Measurements from ENCODE around the gene ZNF740. TPM values are rescaled to one million over a fixed set of nuclear protein-coding genes. Genes with fewer than 3 reads are reported as not detected.

The ZNF740 gene
- total and polyA plus RNA-seq, 2 of the 4 experiments (the other 2 are of a cell fraction): 13.1 to 14.0 TPM

DNA sequence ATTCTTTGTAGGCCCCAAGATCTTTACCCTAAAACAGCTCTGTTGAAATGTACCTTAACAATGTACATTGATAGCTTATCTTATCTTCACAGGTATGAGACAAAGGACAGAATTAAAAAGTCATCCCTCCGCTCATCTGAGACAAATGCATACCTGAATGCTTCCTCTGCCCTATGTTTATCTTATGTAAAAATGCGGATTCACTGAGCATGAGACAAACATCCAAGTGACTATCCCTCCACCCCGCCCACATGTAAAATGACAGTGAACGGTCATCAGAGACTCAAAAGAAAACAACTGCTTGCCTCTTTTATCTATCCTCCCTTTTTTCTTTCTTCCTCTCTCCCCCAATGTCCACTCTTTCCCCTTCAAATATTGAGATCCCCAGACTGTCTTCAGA, 37.2 kb upstream of the ZNF740 start:
- no peak for TF ChIP-seq CEBPB (IDR thresholded peaks at IDR 0.05; ENCODE audit: low read depth, low read length)
- TF ChIP-seq RFX5 (IDR thresholded peaks at IDR 0.05; ENCODE audit: low read depth, low read length): no peak
- TF ChIP-seq RAD21 (IDR thresholded peaks at IDR 0.05; ENCODE audit: low read length): no peak
- TF ChIP-seq MAZ (IDR thresholded peaks at IDR 0.05; ENCODE audit: borderline replicate concordance, low read depth, low read length): no peak
- TF ChIP-seq CHD1 (IDR thresholded peaks at IDR 0.05; ENCODE audit: low read depth, low read length): no peak
- no peak for TF ChIP-seq RCOR1 (IDR thresholded peaks at IDR 0.05; ENCODE audit: insufficient replicate concordance, low read length)
- TF ChIP-seq USF2 (IDR thresholded peaks at IDR 0.05; ENCODE audit: low read depth, low read length): no peak
- TF ChIP-seq, protein P1, sequence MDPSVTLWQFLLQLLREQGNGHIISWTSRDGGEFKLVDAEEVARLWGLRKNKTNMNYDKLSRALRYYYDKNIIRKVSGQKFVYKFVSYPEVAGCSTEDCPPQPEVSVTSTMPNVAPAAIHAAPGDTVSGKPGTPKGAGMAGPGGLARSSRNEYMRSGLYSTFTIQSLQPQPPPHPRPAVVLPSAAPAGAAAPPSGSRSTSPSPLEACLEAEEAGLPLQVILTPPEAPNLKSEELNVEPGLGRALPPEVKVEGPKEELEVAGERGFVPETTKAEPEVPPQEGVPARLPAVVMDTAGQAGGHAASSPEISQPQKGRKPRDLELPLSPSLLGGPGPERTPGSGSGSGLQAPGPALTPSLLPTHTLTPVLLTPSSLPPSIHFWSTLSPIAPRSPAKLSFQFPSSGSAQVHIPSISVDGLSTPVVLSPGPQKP (IDR thresholded peaks at IDR 0.05; ENCODE audit: borderline replicate concordance, low read depth, low read length): no peak
- TF ChIP-seq NFE2L2 (IDR thresholded peaks at IDR 0.05; ENCODE audit: low read depth, low read length): no peak
- no peak for TF ChIP-seq POLR2A (IDR thresholded peaks at IDR 0.05; ENCODE audit: low read depth, low read length)
- no peak for TF ChIP-seq MXI1 (IDR thresholded peaks at IDR 0.05; ENCODE audit: borderline replicate concordance, low read depth, low read length)
- TF ChIP-seq, protein P2, sequence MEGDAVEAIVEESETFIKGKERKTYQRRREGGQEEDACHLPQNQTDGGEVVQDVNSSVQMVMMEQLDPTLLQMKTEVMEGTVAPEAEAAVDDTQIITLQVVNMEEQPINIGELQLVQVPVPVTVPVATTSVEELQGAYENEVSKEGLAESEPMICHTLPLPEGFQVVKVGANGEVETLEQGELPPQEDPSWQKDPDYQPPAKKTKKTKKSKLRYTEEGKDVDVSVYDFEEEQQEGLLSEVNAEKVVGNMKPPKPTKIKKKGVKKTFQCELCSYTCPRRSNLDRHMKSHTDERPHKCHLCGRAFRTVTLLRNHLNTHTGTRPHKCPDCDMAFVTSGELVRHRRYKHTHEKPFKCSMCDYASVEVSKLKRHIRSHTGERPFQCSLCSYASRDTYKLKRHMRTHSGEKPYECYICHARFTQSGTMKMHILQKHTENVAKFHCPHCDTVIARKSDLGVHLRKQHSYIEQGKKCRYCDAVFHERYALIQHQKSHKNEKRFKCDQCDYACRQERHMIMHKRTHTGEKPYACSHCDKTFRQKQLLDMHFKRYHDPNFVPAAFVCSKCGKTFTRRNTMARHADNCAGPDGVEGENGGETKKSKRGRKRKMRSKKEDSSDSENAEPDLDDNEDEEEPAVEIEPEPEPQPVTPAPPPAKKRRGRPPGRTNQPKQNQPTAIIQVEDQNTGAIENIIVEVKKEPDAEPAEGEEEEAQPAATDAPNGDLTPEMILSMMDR (conservative IDR thresholded peaks at IDR 0.05; ENCODE audit: low read depth, low read length): no peak
- no peak for TF ChIP-seq SMC3 (IDR thresholded peaks at IDR 0.05; ENCODE audit: low read depth, low read length)
- TF ChIP-seq FOS (IDR thresholded peaks at IDR 0.05; ENCODE audit: low read depth, low read length): no peak
- no peak for TF ChIP-seq MAFK (IDR thresholded peaks at IDR 0.05; ENCODE audit: low read depth, low read length)
- TF ChIP-seq BHLHE40 (IDR thresholded peaks at IDR 0.05; ENCODE audit: low read depth, low read length): no peak
- Histone ChIP-seq H3K4me2 (ENCODE audit: low read depth, low read length) (no peak overlapping the region), H3K56ac (ENCODE audit: extremely low read depth, insufficient read depth, low read length) (no peak overlapping the region), H3K4me3 (ENCODE audit: insufficient read depth, low read depth, low read length) (no peak overlapping the region), H3K4ac (ENCODE audit: low read depth, low read length) (no peak overlapping the region), H2AK5ac (ENCODE audit: low read depth, low read length) (no peak overlapping the region), H4K91ac (ENCODE audit: insufficient read depth, low read depth, low read length) (no peak overlapping the region), H3K27me3 (ENCODE audit: control insufficient read depth, insufficient read depth, low read length) (no peaks in the 10 kb centered on the region), H3K9me1 (ENCODE audit: insufficient read depth, low read length) (no peaks in the 10 kb centered on the region), H2BK120ac (ENCODE audit: low read depth, low read length) (no peak overlapping the region), H3K14ac (replicated peaks; ENCODE audit: low read depth, low read length) (no peak overlapping the region), H3K18ac (ENCODE audit: low read depth, low read length) (no peak overlapping the region), H2AFZ (replicated peaks; ENCODE audit: low read length, poor library complexity) (no peak overlapping the region), H3K79me1 (ENCODE audit: low read depth in 1 of 2, low read length in 2 of 2) (no peaks in the 10 kb centered on the region), H2BK20ac (ENCODE audit: low read depth, low read length) (no peak overlapping the region), H2AK9ac (replicated peaks; ENCODE audit: low read depth, low read length, poor library complexity) (no peak overlapping the region), H3K23ac (ENCODE audit: low read depth, low read length) (no peak overlapping the region), H4K20me1 (ENCODE audit: insufficient read depth, low read length) (no peaks in the 10 kb centered on the region), H2BK5ac (ENCODE audit: low read depth, low read length, poor library complexity, severe bottlenecking) (no peak overlapping the region), H3K9ac (ENCODE audit: low read depth, low read length) (no peak overlapping the region), H4K5ac (ENCODE audit: low read depth, low read length) (no peak overlapping the region), H4K8ac (ENCODE audit: low read depth in 2 of 2, low read length in 2 of 2) (no peak overlapping the region), H3K36me3 (ENCODE audit: control insufficient read depth, insufficient read depth, low read length) (no peaks in the 10 kb centered on the region), H3K9me3 (ENCODE audit: control insufficient read depth, insufficient read depth, low read length) (peaks cover 4% of the 10 kb centered on the region), H2BK15ac (ENCODE audit: low read depth, low read length) (no peak overlapping the region), H3K4me1 (ENCODE audit: control insufficient read depth, insufficient read depth, low read length) (no peaks in the 10 kb centered on the region), H3K27ac (ENCODE audit: insufficient read depth, low read length) (no peak overlapping the region)
- DNase-seq (no peak), ATAC-seq (ENCODE audit: low read depth) (no peak)
- ChIA-PET POLR2A (ENCODE audit: unreplicated experiment) (no interaction called here), CTCF (no interaction called here)
- intact Hi-C loops (cut with micrococcal nuclease) (no loop called here), dilution Hi-C loops (cut with HindIII; ENCODE audit: low sequenced_read_pairs, unreplicated experiment) (no loop called here), in situ Hi-C loops (cut with MboI; ENCODE audit: low sequenced_read_pairs) (no loop called here)
- WGBS, 2 experiments (ENCODE audit: extremely low coverage in 2 of 2, insufficient read length in 1 of 2): 10% methylated on average over 2 of the region's 4 CpGs; no CpG with 5 or more reads in 1 of the 2 experiments
- BruUV-seq (replicated peaks): no TSS peak
